Small intestine (tissue), 16 donors: Measurements from ENCODE around the gene DNAJC12. TPM values are rescaled to one million over a fixed set of nuclear protein-coding genes. Genes with fewer than 3 reads are reported as not detected.
"Not testable (repeated sequence)": the region's sequence is repeated elsewhere in the genome, so short reads cannot be mapped to it uniquely, and the experiment has no call there.

ENCODE experiments used
- DNase-seq, 2 donors: peaks; one replicate each; pipeline versions ENCODE4 v3.0.0 to v3.0.0-alpha.2; 2013
- FAIRE-seq: peaks from 2 replicates; lab custom pipeline; 2012; peaks lifted over from hg19 to GRCh38; lab: Jason Lieb, UNC
- H3K27ac ChIP-seq, 3 donors: one replicate each; pipeline ENCODE4 v1.5.1; 2013; ENCODE audit warnings: low read length in 2 of 3, mild to moderate bottlenecking in 2 of 3, control low read depth in 1 of 3, inconsistent platforms in 1 of 3, low read depth in 1 of 3, moderate library complexity in 1 of 3
- H3K27me3 ChIP-seq, 3 donors: one replicate each; pipeline ENCODE4 v1.6.1; 2013; ENCODE audit warnings: low read length in 3 of 3, inconsistent platforms in 1 of 3; ENCODE audit not compliant: control insufficient read depth in 3 of 3, insufficient read depth in 3 of 3
- H3K36me3 ChIP-seq, 3 donors: one replicate each; pipeline ENCODE4 v1.6.1; 2013; ENCODE audit warnings: low read length in 3 of 3, inconsistent platforms in 1 of 3, low read depth in 1 of 3, mild to moderate bottlenecking in 1 of 3, moderate library complexity in 1 of 3; ENCODE audit not compliant: control insufficient read depth in 3 of 3, insufficient read depth in 2 of 3
- H3K4me1 ChIP-seq, 3 donors: one replicate each; pipeline ENCODE4 v1.6.1; 2013; ENCODE audit warnings: low read length in 2 of 3, inconsistent platforms in 1 of 3, low read depth in 1 of 3, mild to moderate bottlenecking in 1 of 3, moderate library complexity in 1 of 3; ENCODE audit not compliant: control insufficient read depth in 3 of 3, insufficient read depth in 2 of 3
- H3K4me3 ChIP-seq, 3 donors: one replicate each; pipeline ENCODE4 v1.5.1; 2013; ENCODE audit warnings: low read length in 3 of 3, control low read depth in 1 of 3, inconsistent platforms in 1 of 3, low read depth in 1 of 3, mild to moderate bottlenecking in 1 of 3, moderate library complexity in 1 of 3
- H3K9me3 ChIP-seq, 2 donors: one replicate each; pipeline ENCODE4 v1.6.1; 2013; ENCODE audit warnings: low read depth in 1 of 2, low read length in 1 of 2; ENCODE audit not compliant: control insufficient read depth in 2 of 2, insufficient read depth in 1 of 2
- WGBS, 3 donors: extraction: QIAGEN DNeasy Blood & Tissue Kit; methylation state at CpG; one replicate each; pipeline ENCODE4 v1.1.7; 2013; 5-methylcytosine and 5-hydroxymethylcytosine counted together
- long read RNA-seq, 10 donors: transcript quantifications; one replicate each; lab custom pipeline, GENCODE V29; 2026
- polyA plus RNA-seq, 4 donors: library from polyadenylated mRNA; stranded (reverse) in 3 of 4; unstranded in 1 of 4; fragments of 200-250 nt in 3 of 4; fragments of 120-200 nt in 1 of 4; gene quantifications; one replicate each; pipeline versions ENCODE4 v1.2.1 to v1.2.3, GENCODE V29; 2013
- donor health status: healthy with polysubstance abuse.
- donor health status: control.
- donor health status: control.
- donor health status: Bipolar disorder and iron deficiency.
- donor health status: healthy.

The DNAJC12 gene
- 1 to 10 TPM; 4.6 to 7.8 (median 6.7) TPM for polyA plus RNA-seq
- long read RNA-seq, donor 1, partial matches to known transcripts = 0 of 4 reads
- long read RNA-seq, donor 1, other reads (novel, unspliced or antisense) = 0 of 4 reads
- long read RNA-seq, donor 2, partial matches to known transcripts = 0 of 1 reads
- long read RNA-seq, donor 2, other reads (novel, unspliced or antisense) = 0 of 1 reads
- long read RNA-seq, donor 3, partial matches to known transcripts = 0 of 6 reads
- long read RNA-seq, donor 3, other reads (novel, unspliced or antisense) = 0 of 6 reads
- long read RNA-seq, donor 4 = 0 reads
- long read RNA-seq, donor 5 = 0 reads
- long read RNA-seq, donor 6, partial matches to known transcripts = 0 of 2 reads
- long read RNA-seq, donor 6, other reads (novel, unspliced or antisense) = 0 of 2 reads
- long read RNA-seq, donor 7 = 0 reads
- long read RNA-seq, donor 8 = 0 reads
- long read RNA-seq, donor 9 = 0 reads
- long read RNA-seq, donor 10, transcript DNAJC12-201 (5 exons, 1,201 nt) = major isoform, 6 of 7 reads
- long read RNA-seq, donor 10, partial matches to known transcripts = 0 of 7 reads
- long read RNA-seq, donor 10, other reads (novel, unspliced or antisense) = 0 of 7 reads

DNA sequence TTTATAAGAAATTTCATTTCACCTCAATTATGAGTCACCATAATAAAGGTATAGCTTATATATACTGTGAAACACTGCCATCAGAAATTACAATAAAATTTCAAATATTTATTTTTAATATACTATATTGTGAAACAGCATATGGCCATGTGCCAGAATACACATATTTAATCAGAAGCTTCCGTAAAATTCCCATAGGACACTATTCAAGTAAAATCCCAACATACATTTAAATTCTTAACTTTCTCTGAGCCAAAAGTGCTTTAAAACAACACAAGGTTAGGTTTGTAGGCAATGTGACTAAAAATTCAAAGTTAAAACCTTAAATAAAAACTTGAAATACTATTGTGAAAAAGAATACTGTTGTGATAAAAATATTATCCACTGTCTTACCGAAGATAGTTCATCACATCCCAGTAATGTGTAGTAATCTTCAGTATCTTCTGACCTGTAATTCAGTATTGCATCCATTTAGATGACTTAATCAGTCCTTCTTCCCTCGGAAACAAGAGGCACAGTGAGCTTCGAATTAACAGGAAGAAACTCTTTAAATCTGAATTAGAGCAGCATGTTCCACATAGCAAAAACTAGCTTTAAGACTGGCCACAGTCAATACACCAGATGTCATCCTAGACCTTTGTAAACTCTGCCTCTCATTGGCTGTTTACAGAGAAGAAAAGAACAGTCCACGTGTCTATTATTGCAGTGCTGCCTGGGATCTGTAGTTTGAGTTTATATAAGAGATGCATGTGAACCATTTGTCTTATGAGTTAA lies at the start of gene DNAJC12:
Gene DNAJC12, minus strand, starts transcription at position 648 of the 774 bp plus-strand sequence. Its CDS starts 177 bp downstream, at position 471.
- peak; percentile 55 to 62 for DNase-seq
- Histone ChIP-seq H3K27ac (peak within 1 kb of the TSS in 1 of 3 donors; percentile 44), H3K4me1 (no peaks in the 10 kb centered on the region), H3K27me3 (no peaks in the 10 kb centered on the region), H3K9me3 (peaks cover 0 to 13% of the 10 kb centered on the region in 2 donors), H3K36me3 (no peaks in the 10 kb centered on the region), H3K4me3 (peak within 1 kb of the TSS in 1 of 3 donors; percentile 32)
- 24 to 27% (median 25%) methylated on average over 5 of the region's 5 CpGs for WGBS, 3 donors
- FAIRE-seq = no peak

DNA sequence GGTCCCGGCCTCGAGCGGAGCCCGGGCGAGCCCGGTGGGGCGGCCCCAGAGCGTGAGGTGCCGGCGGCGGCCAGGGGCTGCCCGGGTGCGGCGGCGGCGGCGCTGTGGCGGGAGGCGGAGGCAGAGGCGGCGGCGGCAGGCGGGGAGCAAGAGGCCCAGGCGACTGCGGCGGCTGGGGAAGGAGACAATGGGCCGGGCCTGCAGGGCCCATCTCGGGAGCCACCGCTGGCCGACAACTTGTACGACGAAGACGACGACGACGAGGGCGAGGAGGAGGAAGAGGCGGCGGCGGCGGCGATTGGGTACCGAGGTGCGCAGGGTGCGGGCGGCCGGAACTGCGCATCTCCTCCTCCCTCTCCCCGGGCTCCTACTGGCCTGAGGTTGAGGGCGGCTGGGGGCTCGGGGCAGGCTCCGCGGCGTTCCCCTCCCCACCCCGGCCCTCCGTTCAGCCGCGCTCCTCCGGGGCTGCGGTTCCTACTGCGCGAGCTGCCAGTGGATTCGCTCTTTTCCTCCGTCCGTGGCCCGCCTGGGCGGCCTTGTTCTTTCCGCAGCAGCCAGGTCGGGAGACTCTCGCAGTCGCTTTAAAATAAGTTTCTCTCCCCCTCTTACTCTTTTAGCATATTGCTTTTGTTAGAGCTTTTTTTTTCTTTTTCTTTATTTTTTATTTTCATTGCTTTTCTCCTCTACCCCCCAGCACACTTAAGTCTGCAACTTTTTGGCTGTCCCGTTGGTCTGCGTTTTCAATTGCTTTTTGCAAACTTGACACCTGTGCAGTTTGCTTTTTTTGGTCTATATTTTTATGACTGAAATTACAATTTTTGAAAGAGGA lies 47.1 kb upstream of the DNAJC12 start:
- peak overlapping the region; percentile 65 to 98 (median 80) for H3K4me3 ChIP-seq
- H3K4me1 ChIP-seq = peaks cover 0 to 8% (median 2%) of the 10 kb centered on the region in 3 donors
- no peaks in the 10 kb centered on the region for H3K9me3 ChIP-seq
- peaks cover 0 to 12% (median 0%) of the 10 kb centered on the region in 3 donors for H3K36me3 ChIP-seq
- DNase-seq (peak; percentile 84 to 92), FAIRE-seq (no peak)
- WGBS, 3 donors = 0 to 1% (median 0%) methylated on average over 42 to 73 of the region's 73 CpGs
- peak overlapping the region; percentile 82 to 99 (median 96) for H3K27ac ChIP-seq
- no peaks in the 10 kb centered on the region for H3K27me3 ChIP-seq

DNA sequence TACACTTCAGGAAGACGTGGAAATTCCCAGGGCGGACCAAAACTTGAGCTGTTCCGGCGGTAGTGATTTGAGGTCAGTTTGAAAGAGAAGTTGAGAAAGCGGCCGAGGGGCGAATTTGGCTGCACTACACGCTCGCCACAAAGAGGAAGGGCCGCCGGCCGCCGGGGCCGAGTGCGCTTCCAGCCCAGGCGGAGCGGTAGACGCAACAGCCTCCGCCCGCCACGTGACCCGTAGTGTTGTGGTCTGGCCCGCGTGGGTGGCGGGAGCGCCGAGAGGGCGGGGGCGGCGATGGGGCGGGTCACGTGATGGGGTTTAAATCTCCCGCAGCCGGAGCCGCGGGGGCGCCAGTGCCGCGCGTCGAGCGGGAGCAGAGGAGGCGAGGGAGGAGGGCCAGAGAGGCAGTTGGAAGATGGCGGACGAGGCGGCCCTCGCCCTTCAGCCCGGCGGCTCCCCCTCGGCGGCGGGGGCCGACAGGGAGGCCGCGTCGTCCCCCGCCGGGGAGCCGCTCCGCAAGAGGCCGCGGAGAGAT lies 46.4 kb upstream of the DNAJC12 start, which contains the start of gene SIRT1:
Gene SIRT1, plus strand, starts transcription at position 344 of the 529 bp plus-strand sequence. Its CDS starts 66 bp downstream, at position 410.
- Histone ChIP-seq H3K9me3 (no peaks in the 10 kb centered on the region), H3K27me3 (no peaks in the 10 kb centered on the region), H3K4me1 (peaks cover 0 to 8% (median 2%) of the 10 kb centered on the region in 3 donors), H3K36me3 (peaks cover 0 to 9% (median 0%) of the 10 kb centered on the region in 3 donors), H3K27ac (peak within 1 kb of the TSS; percentile 82 to 99 (median 96)), H3K4me3 (peak within 1 kb of the TSS; percentile 65 to 98 (median 80))
- DNase-seq (peak; percentile 94 to 98), FAIRE-seq (no peak)
- 0 to 1% (median 0%) methylated on average over 25 to 62 of the region's 62 CpGs for WGBS, 3 donors

DNA sequence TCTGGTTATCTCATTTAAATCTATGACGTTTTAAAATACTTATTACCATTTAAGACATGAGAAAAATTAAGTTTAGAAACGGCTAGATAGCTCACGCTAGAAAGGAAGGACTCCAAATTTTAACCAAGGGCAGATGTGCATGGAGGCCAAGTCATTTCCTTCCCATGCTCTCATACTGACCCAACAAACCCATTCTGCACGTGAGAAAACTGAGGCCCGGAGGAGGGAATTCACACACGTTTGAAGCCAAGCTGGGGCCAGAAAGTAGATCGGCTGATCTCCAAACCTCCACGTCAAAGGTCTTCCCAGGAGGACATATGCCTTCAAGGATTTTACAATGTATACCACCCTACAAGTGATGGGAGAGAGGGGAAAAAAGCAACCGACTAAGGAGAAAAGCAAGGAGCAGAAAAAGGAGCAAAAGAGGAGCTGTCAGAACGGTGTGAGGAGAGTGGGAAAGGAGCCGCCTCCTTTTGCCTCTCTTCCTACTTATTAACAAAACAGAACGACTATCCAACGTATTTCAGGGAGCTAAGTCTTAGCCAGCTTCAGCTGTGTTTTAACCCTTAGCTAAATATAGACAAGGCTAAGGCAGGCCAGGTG lies 45.8 kb upstream of the DNAJC12 start:
- H3K27me3 ChIP-seq = no peaks in the 10 kb centered on the region
- DNase-seq (no peak), FAIRE-seq (no peak)
- WGBS, 3 donors = 8 to 21% (median 17%) methylated on average over 13 of the region's 13 CpGs
- peaks cover 0 to 8% (median 2%) of the 10 kb centered on the region in 3 donors for H3K4me1 ChIP-seq
- H3K9me3 ChIP-seq = no peaks in the 10 kb centered on the region
- H3K27ac ChIP-seq = peak overlapping the region; percentile 42 to 96 (median 82)
- H3K36me3 ChIP-seq = peaks cover 0 to 9% (median 0%) of the 10 kb centered on the region in 3 donors
- peak overlapping the region in 2 of 3 donors; percentile 57 to 80 for H3K4me3 ChIP-seq

DNA sequence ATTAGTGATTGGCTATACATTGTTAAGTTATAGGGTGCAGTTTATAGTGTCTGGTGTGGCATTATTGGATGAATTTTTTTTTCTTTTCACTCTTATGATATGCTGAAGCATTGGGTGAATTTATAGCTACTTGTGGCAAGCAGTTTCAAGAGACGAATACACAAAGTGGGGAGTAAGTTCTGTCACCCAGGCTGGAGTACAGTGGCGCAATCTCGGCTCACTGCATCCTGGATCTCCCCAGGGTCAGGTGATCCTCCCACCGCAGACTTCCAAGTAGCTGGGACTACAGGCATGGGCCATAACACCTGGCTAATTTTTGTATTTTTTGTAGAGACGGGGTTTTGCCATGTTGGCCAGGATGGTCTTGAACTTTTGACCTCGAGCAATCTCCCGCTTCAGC lies 40.1 kb upstream of the DNAJC12 start:
- Histone ChIP-seq H3K36me3 (no peaks in the 10 kb centered on the region), H3K4me3 (no peak overlapping the region), H3K27me3 (no peaks in the 10 kb centered on the region), H3K27ac (no peak overlapping the region), H3K9me3 (no peaks in the 10 kb centered on the region), H3K4me1 (no peaks in the 10 kb centered on the region)
- 93 to 95% (median 94%) methylated on average over 7 of the region's 7 CpGs for WGBS, 3 donors
- FAIRE-seq (no peak), DNase-seq (no peak)

DNA sequence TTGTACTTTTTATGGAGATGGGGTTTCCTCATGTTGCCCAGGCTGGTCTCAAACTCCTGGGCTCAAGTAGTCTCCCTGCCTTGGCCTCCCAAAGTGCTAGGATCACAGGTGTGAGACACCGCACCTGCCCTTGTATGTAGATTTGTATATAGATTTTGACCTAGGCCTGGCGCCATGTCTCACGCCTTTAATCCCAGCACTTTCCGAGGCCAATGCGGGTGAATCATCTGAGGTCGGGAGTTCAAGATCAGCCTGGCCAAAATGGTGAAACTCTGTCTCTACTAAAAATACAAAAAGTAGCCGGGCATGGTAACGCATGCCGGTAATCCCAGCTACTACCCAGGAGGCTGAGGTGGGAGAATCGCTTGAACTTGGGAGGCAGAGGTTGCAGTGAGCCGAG lies 39.4 kb upstream of the DNAJC12 start:
- not testable (repeated sequence) for H3K4me3 ChIP-seq, H3K9me3 ChIP-seq, H3K36me3 ChIP-seq, FAIRE-seq, DNase-seq, H3K27me3 ChIP-seq, H3K27ac ChIP-seq, H3K4me1 ChIP-seq
- whole genome bisulfite sequencing, 3 donors = 92 to 96% (median 94%) methylated on average over 11 of the region's 11 CpGs
